ENCODE data around the gene PAX1.

GRCh38 chr20:21706261-21707195 is 1.1 kb downstream of the PAX1 start:
- peak; percentile 87 for TF ChIP-seq EZH2 (IDR thresholded peaks at IDR 0.05; ENCODE audit: borderline replicate concordance, low read depth, low read length, poor library complexity, severe bottlenecking)
- no peak for TF ChIP-seq CTCF (conservative IDR thresholded peaks at IDR 0.05; ENCODE audit: low read depth, low read length)

Data from A673 (cell line).